GM06990 (cell line): ENCODE measurements around the gene WASHC4.

Experiments
- DNase-seq: peaks from one replicate; pipeline ENCODE4 v3.0.0-alpha.2; 2011; ENCODE audit not compliant: insufficient read length; ENCODE audit errors: extremely low read depth
- H3K27me3 ChIP-seq: replicated peaks from 2 replicates; pipeline ENCODE4 v1.6.0; 2011; ENCODE audit warnings: low read length; ENCODE audit not compliant: control insufficient read depth, insufficient read depth
- H3K36me3 ChIP-seq: 2 replicates; pipeline ENCODE4 v1.5.1; 2011; ENCODE audit warnings: low read length; ENCODE audit not compliant: control insufficient read depth, insufficient read depth
- H3K4me3 ChIP-seq: replicated peaks from 2 replicates; pipeline ENCODE4 v1.5.1; 2011; ENCODE audit warnings: low read depth, mild to moderate bottlenecking, control low read depth, low read length
- CTCF ChIP-seq: IDR thresholded peaks from 2 replicates; pipeline ENCODE4 v1.5.1; 2011; ENCODE audit warnings: low read length, control low read depth, mild to moderate bottlenecking, inconsistent platforms; ENCODE audit not compliant: insufficient read depth, poor library complexity, severe bottlenecking

The WASHC4 gene

GRCh38 chr12:105107171-105107493 is 399 bp upstream of the WASHC4 start:
- H3K27me3 ChIP-seq: no peaks in the 10 kb centered on the region
- DNase-seq: no peak
- peak overlapping the region; percentile 98 for H3K4me3 ChIP-seq
- no peaks in the 10 kb centered on the region for H3K36me3 ChIP-seq
- TF ChIP-seq CTCF: no peak

- no peaks in the 10 kb centered on the region for H3K27me3 ChIP-seq
- H3K36me3 ChIP-seq: no peaks in the 10 kb centered on the region
- peak overlapping the region; percentile 98 for H3K4me3 ChIP-seq
- peak; percentile 62 for DNase-seq
- TF ChIP-seq CTCF: no peak
These were observed 2.1 kb downstream of the WASHC4 start for GRCh38 chr12:105109465-105110212.

- Histone ChIP-seq H3K4me3 (peak overlapping the region; percentile 27; the same call in 1 of the 2 replicates), H3K27me3 (no peaks in the 10 kb centered on the region), H3K36me3 (no peaks in the 10 kb centered on the region)
- no peak for TF ChIP-seq CTCF
- no peak for DNase-seq
These were observed 3.3 kb downstream of the WASHC4 start for GRCh38 chr12:105110851-105111250.

GRCh38 chr12:105113094-105113493 is 5.6 kb downstream of the WASHC4 start:
- H3K27me3 ChIP-seq: no peaks in the 10 kb centered on the region
- DNase-seq: no peak
- H3K4me3 ChIP-seq: no peak overlapping the region
- H3K36me3 ChIP-seq: no peaks in the 10 kb centered on the region; the same call in 1 of the 2 replicates
- TF ChIP-seq CTCF: no peak

GRCh38 chr12:105116969-105117368 is 9.4 kb downstream of the WASHC4 start:
- Histone ChIP-seq H3K36me3 (peaks cover 2% of the 10 kb centered on the region), H3K4me3 (no peak overlapping the region), H3K27me3 (no peaks in the 10 kb centered on the region)
- TF ChIP-seq CTCF: no peak
- DNase-seq: no peak

- TF ChIP-seq CTCF: no peak
- peaks cover 8% of the 10 kb centered on the region for H3K36me3 ChIP-seq
- no peaks in the 10 kb centered on the region for H3K27me3 ChIP-seq
- no peak overlapping the region for H3K4me3 ChIP-seq
- DNase-seq: no peak
These were observed 13.0 kb downstream of the WASHC4 start for GRCh38 chr12:105120551-105120950.
